Uterus (tissue), 4 donors: ENCODE measurements around the gene HOOK2. TPM values are rescaled to one million over a fixed set of nuclear protein-coding genes. Genes with fewer than 3 reads are reported as not detected.

ENCODE experiments used
- DNase-seq, 2 donors: peaks; one replicate each; pipeline ENCODE4 v3.0.0-alpha.2; 2019 to 2020
- H3K27ac ChIP-seq, 2 donors: fragments of 200-600 bp; sonication (generic); 1 replicate in 1 of 2; 2 replicates in 1 of 2; pipeline ENCODE4 v1.5.1; 2016 to 2018
- H3K27me3 ChIP-seq, 2 donors: fragments of 200-600 bp; sonication (generic); one replicate each; pipeline ENCODE4 v1.5.1; 2018 to 2019; ENCODE audit warnings: control low read depth in 1 of 2
- H3K36me3 ChIP-seq, 2 donors: fragments of 200-600 bp; sonication (generic); one replicate each; pipeline ENCODE4 v1.5.1; 2019; ENCODE audit warnings: control low read depth in 1 of 2
- H3K4me1 ChIP-seq, 2 donors: fragments of 200-600 bp; sonication (generic); one replicate each; pipeline ENCODE4 v1.5.1; 2018 to 2019; ENCODE audit warnings: control low read depth in 1 of 2
- H3K4me3 ChIP-seq, 2 donors: fragments of 200-600 bp; sonication (generic); 1 replicate in 1 of 2; 2 replicates in 1 of 2; pipeline ENCODE4 v1.5.1; 2018 to 2019; ENCODE audit warnings: mild to moderate bottlenecking in 1 of 2
- H3K9me3 ChIP-seq, 2 donors: fragments of 200-600 bp; sonication (generic); one replicate each; pipeline ENCODE4 v1.5.1; 2019; ENCODE audit warnings: control low read depth in 1 of 2
- CTCF ChIP-seq, 4 experiments: fragments of 200-600 bp in 2 of 4; fragments of 450-650 bp in 2 of 4; sonication (generic) in 2 of 4; IDR thresholded peaks; one replicate each; pipeline ENCODE4 v1.5.1; 2016 to 2019; ENCODE audit warnings: antibody characterized with exemption in 4 of 4, mild to moderate bottlenecking in 2 of 4, moderate library complexity in 1 of 4
- POLR2A ChIP-seq, 2 donors: fragments of 450-650 bp; IDR thresholded peaks; one replicate each; pipeline ENCODE4 v1.6.1; 2016; ENCODE audit warnings: antibody characterized with exemption in 2 of 2, mild to moderate bottlenecking in 1 of 2, moderate library complexity in 1 of 2
- intact Hi-C: fragments of 100-400 bp; cut with DNase I; formaldehyde crosslinking; loops from one replicate; pipeline ENCODE4 v1.15.1; 2023; ENCODE audit warnings: low total_unique reads
- total RNA-seq, 4 donors: library from RNA; depleted of rRNA in 3 of 4; stranded (reverse); fragments of >200 nt in 3 of 4; gene quantifications; one replicate each; pipeline versions ENCODE4 v1.1.0 to v1.2.4, GENCODE V29; 2014 to 2023
- donor health status: DM: yes; HTN: yes; CAD: no.

Gene HOOK2
- total RNA-seq, 4 donors from 2014 or later, result 0.59 to 37.5 (median 14.0) TPM

- H3K4me3 ChIP-seq, result no peak overlapping the region
- H3K27ac ChIP-seq, result peak overlapping the region; percentile 12 to 49
- peak; percentile 75 to 77 for DNase-seq
- peaks cover 0 to 8% of the 10 kb centered on the region in 2 donors for H3K4me1 ChIP-seq
- TF ChIP-seq POLR2A (IDR thresholded peaks at IDR 0.05) (no peak), CTCF (IDR thresholded peaks at IDR 0.05) (peak; percentile 94 to 99 (median 97))
- intact Hi-C loops, result no loop called here
- no peaks in the 10 kb centered on the region for H3K36me3 ChIP-seq
- no peaks in the 10 kb centered on the region for H3K27me3 ChIP-seq
- H3K9me3 ChIP-seq, result no peaks in the 10 kb centered on the region
Measured at GRCh38 chr19:12796146-12797071, 21.1 kb upstream of the HOOK2 start.

- no peaks in the 10 kb centered on the region for H3K9me3 ChIP-seq
- H3K27ac ChIP-seq, result no peak overlapping the region
- H3K27me3 ChIP-seq, result no peaks in the 10 kb centered on the region
- no peaks in the 10 kb centered on the region for H3K4me1 ChIP-seq
- H3K4me3 ChIP-seq, result no peak overlapping the region
- intact Hi-C loops, result no loop called here
- DNase-seq, result peak in 1 of 2 donors; percentile 19
- no peaks in the 10 kb centered on the region for H3K36me3 ChIP-seq
- TF ChIP-seq POLR2A (IDR thresholded peaks at IDR 0.05), result no peak
- no peak for TF ChIP-seq CTCF (IDR thresholded peaks at IDR 0.05)
Measured at GRCh38 chr19:12794971-12795381, 19.6 kb upstream of the HOOK2 start.

DNA sequence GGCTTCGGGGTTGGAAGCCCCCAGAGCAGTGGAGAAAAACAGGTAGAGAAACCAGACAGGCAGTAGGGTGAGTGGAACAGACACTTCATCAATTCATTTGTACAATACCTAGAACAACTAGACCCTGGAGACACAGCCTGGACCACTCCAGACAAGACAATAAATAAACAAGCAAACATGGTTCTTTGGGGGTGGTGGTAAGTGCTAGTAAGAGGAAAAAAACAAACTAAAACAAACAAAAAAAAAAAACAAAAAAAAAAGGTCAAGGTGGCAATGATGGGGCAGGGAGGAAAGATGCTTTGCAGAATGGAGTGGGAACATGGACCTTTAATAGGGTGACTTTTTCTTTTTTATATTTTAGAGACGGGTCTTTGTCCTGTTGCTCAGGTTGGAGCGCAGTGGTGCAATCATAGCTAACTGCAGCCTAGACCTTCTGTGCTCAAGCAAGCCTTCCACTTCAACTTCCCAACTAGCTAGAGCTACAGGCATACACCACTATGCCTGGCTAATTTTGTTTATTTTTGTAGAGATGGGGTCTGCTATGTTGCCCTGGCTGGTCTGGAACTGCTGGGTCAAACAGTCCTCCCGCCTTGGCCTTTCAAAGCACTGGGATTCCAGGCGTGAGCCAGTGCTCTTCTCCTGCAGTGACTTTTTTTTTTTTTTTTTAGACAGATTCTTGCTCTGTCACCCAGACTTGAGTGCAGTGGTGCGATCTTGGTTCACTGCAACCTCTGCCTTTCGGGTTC is 19.0 kb upstream of the HOOK2 start:
- TF ChIP-seq POLR2A (IDR thresholded peaks at IDR 0.05), result no peak
- no peak for TF ChIP-seq CTCF (IDR thresholded peaks at IDR 0.05)
- no peak for DNase-seq
- intact Hi-C loops, result no loop called here

GRCh38 chr19:12793290-12794195 is 18.2 kb upstream of the HOOK2 start:
- intact Hi-C loops, result loop anchor here (2.0 kb wide), 1 partner anchor 17 kb away; no protein-coding TSS in a partner anchor
- DNase-seq, result peak; percentile 90 to 95
- no peak for TF ChIP-seq CTCF (IDR thresholded peaks at IDR 0.05)
- peak; percentile 67 to 87 for TF ChIP-seq POLR2A (IDR thresholded peaks at IDR 0.05)
- Histone ChIP-seq H3K4me3 (peak overlapping the region; percentile 84 to 87), H3K4me1 (peaks cover 0 to 1% of the 10 kb centered on the region in 2 donors), H3K27me3 (no peaks in the 10 kb centered on the region), H3K36me3 (no peaks in the 10 kb centered on the region), H3K27ac (peak overlapping the region; percentile 98 to 100), H3K9me3 (no peaks in the 10 kb centered on the region)

More for the DNA sequence above, 19.0 kb upstream of the HOOK2 start:
- H3K36me3 ChIP-seq, result no peaks in the 10 kb centered on the region
- no peaks in the 10 kb centered on the region for H3K27me3 ChIP-seq
- H3K4me3 ChIP-seq, result peak overlapping the region; percentile 84 to 87
- H3K9me3 ChIP-seq, result no peaks in the 10 kb centered on the region
- H3K27ac ChIP-seq, result peak overlapping the region; percentile 98 to 100
- no peaks in the 10 kb centered on the region for H3K4me1 ChIP-seq
